HepG2 (cell line): Measurements from ENCODE around the gene ZNF217. TPM values are rescaled to one million over a fixed set of nuclear protein-coding genes. Genes with fewer than 3 reads are reported as not detected.

ENCODE experiments used
- BCL6 ChIP-seq: IDR thresholded peaks from 2 replicates; pipeline ENCODE4 v1.6.1; 2016; ENCODE audit warnings: missing genetic modification reagents, missing compliant biosample characterization
- BCLAF1 ChIP-seq: fragments of 450-650 bp; IDR thresholded peaks from 2 replicates; pipeline ENCODE4 v1.6.1; 2017; ENCODE audit warnings: mild to moderate bottlenecking
- HNRNPK ChIP-seq: fragments of 200-400 bp; formaldehyde crosslinking; IDR thresholded peaks from 2 replicates; pipeline ENCODE4 v1.6.1; 2018; ENCODE audit warnings: low read length, low read depth, moderate library complexity, mild to moderate bottlenecking; ENCODE audit not compliant: poor library complexity, severe bottlenecking
- HNRNPLL ChIP-seq: fragments of 200-400 bp; formaldehyde crosslinking; IDR thresholded peaks from 2 replicates; pipeline ENCODE4 v1.6.1; 2017; ENCODE audit warnings: mild to moderate bottlenecking, low read depth, low read length; ENCODE audit not compliant: poor library complexity, severe bottlenecking
- KDM3A ChIP-seq: IDR thresholded peaks from 2 replicates; pipeline ENCODE4 v1.6.1; 2018; ENCODE audit warnings: low read depth, missing compliant biosample characterization
- MED1 ChIP-seq: sonication (generic); formaldehyde crosslinking; IDR thresholded peaks from 2 replicates; pipeline ENCODE4 v1.4.0; 2020; ENCODE audit warnings: missing genetic modification reagents
- MXD1 ChIP-seq: sonication (generic); formaldehyde crosslinking; IDR thresholded peaks from 2 replicates; pipeline ENCODE4 v1.4.0; 2020; ENCODE audit warnings: mild to moderate bottlenecking, missing genetic modification reagents
- NPAS2 ChIP-seq: sonication (generic); formaldehyde crosslinking; IDR thresholded peaks from 2 replicates; pipeline ENCODE4 v1.8.0; 2022; ENCODE audit warnings: mild to moderate bottlenecking, missing genetic modification reagents, borderline replicate concordance
- NR0B2 ChIP-seq: sonication (generic); formaldehyde crosslinking; IDR thresholded peaks from 2 replicates; pipeline ENCODE4 v1.4.0; 2020; ENCODE audit warnings: mild to moderate bottlenecking, missing genetic modification reagents
- RAD51 ChIP-seq: fragments of 450-650 bp; IDR thresholded peaks from 2 replicates; pipeline ENCODE4 v1.6.1; 2016; ENCODE audit warnings: borderline replicate concordance
- RORA ChIP-seq: sonication (generic); formaldehyde crosslinking; IDR thresholded peaks from 2 replicates; pipeline ENCODE4 v1.5.0; 2020; ENCODE audit warnings: mild to moderate bottlenecking, missing genetic modification reagents, moderate library complexity
- SMAD9 ChIP-seq: sonication (generic); formaldehyde crosslinking; IDR thresholded peaks from 2 replicates; pipeline ENCODE4 v1.5.1; 2020; ENCODE audit warnings: mild to moderate bottlenecking, missing genetic modification reagents
- ZBTB46 ChIP-seq: sonication (generic); formaldehyde crosslinking; IDR thresholded peaks from 2 replicates; pipeline ENCODE4 v1.4.0; 2020; ENCODE audit warnings: mild to moderate bottlenecking, missing genetic modification reagents, borderline replicate concordance
- ZNF20 ChIP-seq: sonication (generic); formaldehyde crosslinking; IDR thresholded peaks from 2 replicates; pipeline ENCODE4 v1.4.0; 2020; ENCODE audit warnings: mild to moderate bottlenecking, moderate library complexity, missing genetic modification reagents
- ZNF280D ChIP-seq: sonication (generic); formaldehyde crosslinking; IDR thresholded peaks from 2 replicates; pipeline ENCODE4 v1.5.1; 2020; ENCODE audit warnings: mild to moderate bottlenecking, missing genetic modification reagents
- ZNF3 ChIP-seq: IDR thresholded peaks from 2 replicates; pipeline ENCODE4 v1.7.0; 2017; ENCODE audit warnings: inconsistent platforms
- ZNF841 ChIP-seq: sonication (generic); formaldehyde crosslinking; IDR thresholded peaks from 2 replicates; pipeline ENCODE4 v1.8.1; 2023; ENCODE audit warnings: missing genetic modification reagents, borderline replicate concordance
- ZNF850 ChIP-seq: sonication (generic); formaldehyde crosslinking; conservative IDR thresholded peaks from 2 replicates; pipeline ENCODE4 v1.9.0; 2021; ENCODE audit warnings: mild to moderate bottlenecking, missing genetic modification reagents
- ZSCAN29 ChIP-seq: sonication (generic); formaldehyde crosslinking; conservative IDR thresholded peaks from 2 replicates; pipeline ENCODE4 v1.4.0; 2020; ENCODE audit warnings: mild to moderate bottlenecking, missing genetic modification reagents
- polyA plus RNA-seq, 8 experiments: library from polyadenylated mRNA; depleted of rRNA in 3 of 8; stranded (reverse) in 7 of 8; unstranded in 1 of 8; fragments of >200 nt; fragmentation: Illumina TruSeq in 4 of 8; extraction: Trizol in 4 of 8; gene quantifications; 2 replicates each; pipeline versions ENCODE4 v1.2.1 to v1.2.3, GENCODE V29; 2011 to 2016; ENCODE audit warnings: low read depth in 4 of 8, missing spikeins in 1 of 8, mixed read lengths in 1 of 8; ENCODE audit not compliant: insufficient read depth in 1 of 8
- total RNA-seq, 5 experiments: library from RNA; depleted of rRNA; stranded (reverse); fragments of >200 nt; fragmentation: Illumina TruSeq; extraction: Trizol; gene quantifications; 2 replicates each; pipeline ENCODE4 v1.2.3, GENCODE V29; 2016; ENCODE audit warnings: low read depth in 1 of 5

The ZNF217 gene
- total and polyA plus RNA-seq, 2 of the 13 experiments (the other 11 are each of a cell fraction or from before 2014, with no cell fraction given) = 22.3 to 29.8 TPM

GRCh38 chr20:53594068-53595017 is 704 bp upstream of the ZNF217 start (continued):
- TF ChIP-seq ZSCAN29 = no peak
- TF ChIP-seq HNRNPK = peak; percentile 64
- peak; percentile 39 for TF ChIP-seq BCL6 (CRISPR knock-in tag)
- TF ChIP-seq ZBTB46 (CRISPR knock-in tag) = no peak
- no peak for TF ChIP-seq BCLAF1
- TF ChIP-seq NPAS2 (CRISPR knock-in tag) = no peak
- TF ChIP-seq NR0B2 = 0 out of 2 replicates have a peak, but pooled peaks have one; percentile 31
- no peak for TF ChIP-seq KDM3A (CRISPR knock-in tag)
- no peak for TF ChIP-seq RAD51
- TF ChIP-seq ZNF3 (CRISPR knock-in tag) = no peak
- 0 out of 2 replicates have a peak, but pooled peaks have one; percentile 50 for TF ChIP-seq SMAD9
- no peak for TF ChIP-seq ZNF850
- no peak for TF ChIP-seq MXD1
- TF ChIP-seq ZNF280D (CRISPR knock-in tag) = no peak
- TF ChIP-seq ZNF20 (CRISPR knock-in tag) = no peak
- TF ChIP-seq ZNF841 (CRISPR knock-in tag) = no peak
- peak; percentile 74 for TF ChIP-seq MED1 (CRISPR knock-in tag)
- TF ChIP-seq HNRNPLL = peak; percentile 74
- TF ChIP-seq RORA (CRISPR knock-in tag) = no peak; the same call in 1 of the 2 replicates
